Right lobe of liver (tissue), 6 donors: Measurements from ENCODE around the gene NOS1. TPM values are rescaled to one million over a fixed set of nuclear protein-coding genes. Genes with fewer than 3 reads are reported as not detected.

Source experiments
- ATAC-seq, 4 donors: fragments of 200-7000 bp; cut with Tn5 transposase; one replicate each; pipeline ENCODE4 v1.9.1; 2020; ENCODE audit warnings: mild to moderate bottlenecking in 4 of 4, moderate library complexity in 4 of 4
- DNase-seq, 3 donors: peaks; one replicate each; pipeline ENCODE4 v3.0.0-alpha.2; 2020
- H3K27ac ChIP-seq, 3 donors: fragments of 200-600 bp; one replicate each; pipeline ENCODE4 v1.8.0; 2022
- H3K27me3 ChIP-seq, 2 donors: fragments of 200-600 bp; one replicate each; pipeline ENCODE4 v1.8.0; 2022
- H3K36me3 ChIP-seq, 4 donors: fragments of 200-600 bp; sonication (generic) in 1 of 4; one replicate each; pipeline versions ENCODE4 v1.5.1 to v1.8.0; 2017 to 2022; ENCODE audit warnings: control low read depth in 1 of 4
- H3K4me1 ChIP-seq, 4 donors: fragments of 200-600 bp; sonication (generic) in 1 of 4; one replicate each; pipeline versions ENCODE4 v1.5.1 to v1.8.0; 2017 to 2022; ENCODE audit warnings: control low read depth in 1 of 4
- H3K4me3 ChIP-seq, 3 donors: fragments of 200-600 bp; one replicate each; pipeline ENCODE4 v1.8.0; 2022
- H3K9me3 ChIP-seq, 4 donors: fragments of 200-600 bp; sonication (generic) in 1 of 4; one replicate each; pipeline versions ENCODE4 v1.5.1 to v1.8.0; 2017 to 2022; ENCODE audit warnings: control low read depth in 1 of 4
- CTCF ChIP-seq, 4 donors: fragments of 200-600 bp in 3 of 4; fragments of 450-650 bp in 1 of 4; IDR thresholded peaks; one replicate each; pipeline versions ENCODE4 v1.5.1 to v1.8.0; 2016 to 2022; ENCODE audit warnings: antibody characterized with exemption in 4 of 4, mild to moderate bottlenecking in 2 of 4
- POLR2A ChIP-seq: fragments of 450-650 bp; IDR thresholded peaks from one replicate; pipeline ENCODE4 v1.6.1; 2017; ENCODE audit warnings: antibody characterized with exemption, mild to moderate bottlenecking
- WGBS: methylation state at CpG from one replicate; pipeline ENCODE4 v1.1.6; 2018; ENCODE audit warnings: low coverage, low lambda C conversion rate; ENCODE audit not compliant: insufficient coverage; ENCODE audit errors: missing lambda C conversion rate; 5-methylcytosine and 5-hydroxymethylcytosine counted together
- intact Hi-C, 2 donors: fragments of 100-400 bp; cut with DNase I; formaldehyde crosslinking; loops; one replicate each; pipeline versions ENCODE4 v1.11.2 to v1.14.1; 2022
- total RNA-seq, 6 experiments: library from RNA; depleted of rRNA in 2 of 6; stranded (reverse); fragments of >200 nt in 2 of 6; fragmentation: NEBNext Ultra II Directional in 3 of 6; extraction: Animal tissue kit (Norgen Biotek cat#: 25700) in 3 of 6; gene quantifications; one replicate each; pipeline versions ENCODE4 v1.1.0 to v1.2.4, GENCODE V29; 2016 to 2023
- donor health status: DM: no; HTN: yes; CAD: no.
- donor health status: DM: no; HTN: no; CAD: no.
- donor health status: DM: no; HTN: no; CAD: no.
- donor health status: DM: no; HTN: yes; CAD: no.
- donor health status: DM: no; HTN: yes; CAD: no.

NOS1 gene
- total RNA-seq, 6 experiments from 2014 or later = under 0.01 to 0.12 (median 0.05) TPM

GRCh38 chr12:117161460-117162166, 199.8 kb downstream of the NOS1 start:
- no peak for DNase-seq
- H3K27ac ChIP-seq = no peak overlapping the region

GRCh38 chr12:117159674-117160073, 201.8 kb downstream of the NOS1 start:
- H3K27ac ChIP-seq = peak overlapping the region in 1 of 3 donors; percentile 45

More at GRCh38 chr12:117161460-117162166, 199.8 kb downstream of the NOS1 start:
- Histone ChIP-seq H3K9me3 (no peaks in the 10 kb centered on the region), H3K36me3 (peaks cover 0 to 100% (median 56%) of the 10 kb centered on the region in 4 donors), H3K4me3 (no peak overlapping the region), H3K27me3 (no peaks in the 10 kb centered on the region), H3K4me1 (no peaks in the 10 kb centered on the region)
- WGBS = 76% methylated on average over 5 of the region's 10 CpGs
- no peak for ATAC-seq
- intact Hi-C loops = no loop called here
- TF ChIP-seq POLR2A (no peak), CTCF (IDR thresholded peaks at IDR 0.05) (no peak)

GRCh38 chr12:117158911-117159553, 202.4 kb downstream of the NOS1 start:
- intact Hi-C loops = no loop called here
- TF ChIP-seq CTCF (IDR thresholded peaks at IDR 0.05) = no peak
- no peak for TF ChIP-seq POLR2A
- Histone ChIP-seq H3K27ac (peak overlapping the region in 1 of 3 donors; percentile 45), H3K4me1 (no peaks in the 10 kb centered on the region), H3K9me3 (no peaks in the 10 kb centered on the region), H3K36me3 (peaks cover 0 to 99% (median 55%) of the 10 kb centered on the region in 4 donors), H3K27me3 (no peaks in the 10 kb centered on the region), H3K4me3 (no peak overlapping the region)
- ATAC-seq = peak in 2 of 4 donors; percentile 12 to 71
- peak in 1 of 3 donors; percentile 19 for DNase-seq
- WGBS = 65% methylated on average over 7 of the region's 7 CpGs

More at GRCh38 chr12:117159674-117160073, 201.8 kb downstream of the NOS1 start:
- 83% methylated on average over 4 of the region's 9 CpGs for whole genome bisulfite sequencing
- DNase-seq = no peak
- TF ChIP-seq CTCF (IDR thresholded peaks at IDR 0.05) (no peak), POLR2A (no peak)
- no peak overlapping the region for H3K4me3 ChIP-seq
- peaks cover 0 to 100% (median 55%) of the 10 kb centered on the region in 4 donors for H3K36me3 ChIP-seq
- ATAC-seq = no peak
- intact Hi-C loops = no loop called here
- H3K27me3 ChIP-seq = no peaks in the 10 kb centered on the region
- no peaks in the 10 kb centered on the region for H3K9me3 ChIP-seq
- no peaks in the 10 kb centered on the region for H3K4me1 ChIP-seq

Other genes with a start within 250 kb of the NOS1 start
- gene FBXO21, start 171.2 kb downstream of the NOS1 start, total RNA-seq = 10 to 100 TPM; 12.8 to 28.7 (median 20.1) TPM